Measurements from ENCODE around the gene BRF1.
"Not testable (repeated sequence)": the region's sequence is repeated elsewhere in the genome, so short reads cannot be mapped to it uniquely, and the experiment has no call there.

BRF1 gene

GRCh38 chr14:105287249-105288102 is 13.3 kb downstream of the BRF1 start:
- no peak for DNase-seq

- DNase-seq, result no peak
Observed at GRCh38 chr14:105286759-105287144, 14.0 kb downstream of the BRF1 start.

- no peak for DNase-seq
Observed at GRCh38 chr14:105285174-105285573, 15.6 kb downstream of the BRF1 start.

- DNase-seq, result no peak
Observed at GRCh38 chr14:105283899-105284298, 16.9 kb downstream of the BRF1 start.

GRCh38 chr14:105283028-105283427 is 17.8 kb downstream of the BRF1 start:
- DNase-seq, result no peak

GRCh38 chr14:105282098-105282725 is 18.6 kb downstream of the BRF1 start:
- no peak for DNase-seq

- peak; percentile 60 for DNase-seq
Observed at GRCh38 chr14:105281371-105282097, 19.3 kb downstream of the BRF1 start.

- no peak for DNase-seq
Observed at GRCh38 chr14:105280525-105280924, 20.3 kb downstream of the BRF1 start.

GRCh38 chr14:105279642-105280361 is 21.0 kb downstream of the BRF1 start:
- DNase-seq, result no peak

GRCh38 chr14:105277448-105277847 is 23.4 kb downstream of the BRF1 start:
- not testable (repeated sequence) for DNase-seq

- DNase-seq, result no peak
Observed at GRCh38 chr14:105275267-105275946, 25.4 kb downstream of the BRF1 start.

- no peak for DNase-seq
Observed at GRCh38 chr14:105274637-105275036, 26.2 kb downstream of the BRF1 start.

- no peak for DNase-seq
Observed at GRCh38 chr14:105273062-105273461, 27.7 kb downstream of the BRF1 start.

GRCh38 chr14:105272623-105273022 is 28.2 kb downstream of the BRF1 start:
- DNase-seq, result no peak

- DNase-seq, result no peak
Observed at GRCh38 chr14:105271224-105271890, 29.4 kb downstream of the BRF1 start.

GRCh38 chr14:105269405-105269804 is 31.4 kb downstream of the BRF1 start:
- DNase-seq, result no peak

- DNase-seq, result no peak
Observed at GRCh38 chr14:105268736-105269354, 32.0 kb downstream of the BRF1 start.

GRCh38 chr14:105267820-105268548 is 32.8 kb downstream of the BRF1 start:
- DNase-seq, result no peak

GRCh38 chr14:105261781-105262180 is 39.0 kb downstream of the BRF1 start:
- no peak for DNase-seq

- no peak for DNase-seq
Observed at GRCh38 chr14:105260959-105261358, 39.8 kb downstream of the BRF1 start.

- DNase-seq, result no peak
Observed at GRCh38 chr14:105258846-105259245, 42.0 kb downstream of the BRF1 start.

All from right hindlimb (tissue), 1 donor.